Prostate gland (tissue), 2 donors: ENCODE data around the gene CCDC192.

Source experiments
- POLR2A ChIP-seq: fragments of 450-650 bp; IDR thresholded peaks from one replicate; pipeline ENCODE4 v1.6.1; 2016; ENCODE audit warnings: antibody characterized with exemption, mild to moderate bottlenecking
- POLR2AphosphoS5 ChIP-seq: sonication (generic); formaldehyde crosslinking; IDR thresholded peaks from one replicate; pipeline ENCODE4 v1.6.1; 2017; ENCODE audit warnings: antibody characterized with exemption
- TF ChIP-seq, protein P1 (sequence below), 4 experiments: fragments of 200-600 bp in 2 of 4; fragments of 450-650 bp in 2 of 4; sonication (generic) in 2 of 4; IDR thresholded peaks; 1 replicate in 3 of 4; 2 replicates in 1 of 4; pipeline ENCODE4 v1.5.1; 2016 to 2019; ENCODE audit warnings: antibody characterized with exemption in 4 of 4, mild to moderate bottlenecking in 2 of 4, moderate library complexity in 2 of 4

DNA sequence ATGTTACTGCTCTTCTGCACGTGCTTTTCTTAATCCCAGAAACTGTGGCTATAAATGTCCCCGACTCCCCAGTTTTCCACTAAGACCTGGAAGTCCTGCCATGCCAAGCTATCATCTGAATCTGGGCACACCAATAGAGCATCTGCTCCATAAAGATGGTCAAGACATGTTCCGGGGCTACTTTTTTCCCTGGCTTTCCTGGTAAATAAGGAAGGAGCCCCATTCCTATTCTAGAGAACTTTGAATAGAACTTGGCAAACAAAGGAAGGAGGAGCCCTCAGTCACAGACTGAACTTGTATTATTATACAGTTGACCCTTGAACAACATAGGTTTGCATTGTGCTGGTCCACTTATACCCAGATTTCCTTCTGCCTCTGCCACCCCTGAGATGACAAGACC lies 182.9 kb downstream of the CCDC192 start:
- no peak for TF ChIP-seq POLR2A
- TF ChIP-seq POLR2AphosphoS5 = no peak
- TF ChIP-seq, protein P1, sequence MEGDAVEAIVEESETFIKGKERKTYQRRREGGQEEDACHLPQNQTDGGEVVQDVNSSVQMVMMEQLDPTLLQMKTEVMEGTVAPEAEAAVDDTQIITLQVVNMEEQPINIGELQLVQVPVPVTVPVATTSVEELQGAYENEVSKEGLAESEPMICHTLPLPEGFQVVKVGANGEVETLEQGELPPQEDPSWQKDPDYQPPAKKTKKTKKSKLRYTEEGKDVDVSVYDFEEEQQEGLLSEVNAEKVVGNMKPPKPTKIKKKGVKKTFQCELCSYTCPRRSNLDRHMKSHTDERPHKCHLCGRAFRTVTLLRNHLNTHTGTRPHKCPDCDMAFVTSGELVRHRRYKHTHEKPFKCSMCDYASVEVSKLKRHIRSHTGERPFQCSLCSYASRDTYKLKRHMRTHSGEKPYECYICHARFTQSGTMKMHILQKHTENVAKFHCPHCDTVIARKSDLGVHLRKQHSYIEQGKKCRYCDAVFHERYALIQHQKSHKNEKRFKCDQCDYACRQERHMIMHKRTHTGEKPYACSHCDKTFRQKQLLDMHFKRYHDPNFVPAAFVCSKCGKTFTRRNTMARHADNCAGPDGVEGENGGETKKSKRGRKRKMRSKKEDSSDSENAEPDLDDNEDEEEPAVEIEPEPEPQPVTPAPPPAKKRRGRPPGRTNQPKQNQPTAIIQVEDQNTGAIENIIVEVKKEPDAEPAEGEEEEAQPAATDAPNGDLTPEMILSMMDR (IDR thresholded peaks at IDR 0.05) = no peak
